ENCODE data around the gene DBN1. TPM values are rescaled to one million over a fixed set of nuclear protein-coding genes. Genes with fewer than 3 reads are reported as not detected.

The DBN1 gene
- total and polyA plus RNA-seq, 5 donors from 2014 or later, result 0.13 to 2.3 TPM; not detected in 3

- H3K4me3 ChIP-seq (ENCODE audit: low read depth, low read length), result peak within 1 kb of the TSS; percentile 53
- Mint-ChIP-seq H3K27me3 (peaks cover 9% of the 10 kb centered on the region), H3K4me3 (peak within 1 kb of the TSS; percentile 81 to 96 (median 88)), H3K4me1 (peaks cover 0 to 32% (median 15%) of the 10 kb centered on the region in 4 donors), H3K9me3 (no peaks in the 10 kb centered on the region), H3K27ac (peak within 1 kb of the TSS in 2 of 3 donors; percentile 54 to 55), H3K36me3 (peaks cover 4% of the 10 kb centered on the region)
- peaks cover 26% of the 10 kb centered on the region for H3K4me1 ChIP-seq (ENCODE audit: control insufficient read depth, insufficient read depth, low read length, poor library complexity, severe bottlenecking)
- H3K27ac ChIP-seq (ENCODE audit: insufficient read depth, low read length, poor library complexity, severe bottlenecking), result peak within 1 kb of the TSS; percentile 15
- no peaks in the 10 kb centered on the region for H3K36me3 ChIP-seq (ENCODE audit: control insufficient read depth, insufficient read depth, low read length)
- DNase-seq (peak; percentile 92 to 96 (median 92)), ATAC-seq (ENCODE audit: low read depth in 2 of 2) (peak; percentile 88)
- H3K9me3 ChIP-seq (ENCODE audit: control insufficient read depth in 2 of 2, low read length in 2 of 2), result no peaks in the 10 kb centered on the region
- H3K27me3 ChIP-seq (ENCODE audit: control insufficient read depth, insufficient read depth, low read length), result peaks cover 3% of the 10 kb centered on the region
These were observed 24.0 kb upstream of the DBN1 start, which contains the start of gene PDLIM7 for GRCh38 chr5:177497292-177498012. Gene PDLIM7, minus strand, starts transcription at chr5:177497604. Its CDS starts 1,092 bp downstream, at chr5:177496512.

GRCh38 chr5:177496727-177497291, 23.4 kb upstream of the DBN1 start:
- H3K4me1 ChIP-seq (ENCODE audit: control insufficient read depth, insufficient read depth, low read length, poor library complexity, severe bottlenecking), result peaks cover 26% of the 10 kb centered on the region
- Mint-ChIP-seq H3K4me3 (peak overlapping the region in 3 of 4 donors; percentile 30 to 65 (median 35)), H3K36me3 (peaks cover 4% of the 10 kb centered on the region), H3K9me3 (no peaks in the 10 kb centered on the region), H3K4me1 (peaks cover 0 to 32% (median 15%) of the 10 kb centered on the region in 4 donors), H3K27ac (no peak overlapping the region), H3K27me3 (peaks cover 9% of the 10 kb centered on the region)
- ATAC-seq (ENCODE audit: low read depth in 2 of 2) (no peak), DNase-seq (no peak)
- no peaks in the 10 kb centered on the region for H3K9me3 ChIP-seq (ENCODE audit: control insufficient read depth in 2 of 2, low read length in 2 of 2)
- H3K36me3 ChIP-seq (ENCODE audit: control insufficient read depth, insufficient read depth, low read length), result no peaks in the 10 kb centered on the region
- H3K27ac ChIP-seq (ENCODE audit: insufficient read depth, low read length, poor library complexity, severe bottlenecking), result peak overlapping the region; percentile 15
- no peak overlapping the region for H3K4me3 ChIP-seq (ENCODE audit: low read depth, low read length)
- H3K27me3 ChIP-seq (ENCODE audit: control insufficient read depth, insufficient read depth, low read length), result peaks cover 3% of the 10 kb centered on the region

- no peak overlapping the region for H3K27ac ChIP-seq (ENCODE audit: insufficient read depth, low read length, poor library complexity, severe bottlenecking)
- no peak for DNase-seq
These were observed 22.8 kb upstream of the DBN1 start for GRCh38 chr5:177496070-177496726.

GRCh38 chr5:177495243-177496060, 22.0 kb upstream of the DBN1 start:
- DNase-seq, result no peak
- no peak overlapping the region for H3K4me3 ChIP-seq (ENCODE audit: low read depth, low read length)
- H3K27ac Mint-ChIP-seq, result no peak overlapping the region
- ATAC-seq (ENCODE audit: low read depth in 2 of 2), result no peak
- peaks cover 21% of the 10 kb centered on the region for H3K4me1 ChIP-seq (ENCODE audit: control insufficient read depth, insufficient read depth, low read length, poor library complexity, severe bottlenecking)
- no peaks in the 10 kb centered on the region for H3K9me3 ChIP-seq (ENCODE audit: control insufficient read depth in 2 of 2, low read length in 2 of 2)
- H3K27me3 ChIP-seq (ENCODE audit: control insufficient read depth, insufficient read depth, low read length), result peaks cover 3% of the 10 kb centered on the region
- H3K4me1 Mint-ChIP-seq, result peaks cover 0 to 30% (median 12%) of the 10 kb centered on the region in 4 donors
- H3K27me3 Mint-ChIP-seq, result peaks cover 9% of the 10 kb centered on the region
- H3K27ac ChIP-seq (ENCODE audit: insufficient read depth, low read length, poor library complexity, severe bottlenecking), result no peak overlapping the region
- H3K9me3 Mint-ChIP-seq, result no peaks in the 10 kb centered on the region
- peak overlapping the region; percentile 30 to 89 (median 58) for H3K4me3 Mint-ChIP-seq
- peaks cover 4% of the 10 kb centered on the region for H3K36me3 Mint-ChIP-seq
- H3K36me3 ChIP-seq (ENCODE audit: control insufficient read depth, insufficient read depth, low read length), result no peaks in the 10 kb centered on the region

More at GRCh38 chr5:177496070-177496726, 22.8 kb upstream of the DBN1 start:
- H3K36me3 Mint-ChIP-seq, result peaks cover 4% of the 10 kb centered on the region
- Histone ChIP-seq H3K36me3 (ENCODE audit: control insufficient read depth, insufficient read depth, low read length) (no peaks in the 10 kb centered on the region), H3K27me3 (ENCODE audit: control insufficient read depth, insufficient read depth, low read length) (peaks cover 3% of the 10 kb centered on the region), H3K9me3 (ENCODE audit: control insufficient read depth in 2 of 2, low read length in 2 of 2) (no peaks in the 10 kb centered on the region), H3K4me1 (ENCODE audit: control insufficient read depth, insufficient read depth, low read length, poor library complexity, severe bottlenecking) (peaks cover 26% of the 10 kb centered on the region), H3K4me3 (ENCODE audit: low read depth, low read length) (no peak overlapping the region)
- no peak for ATAC-seq (ENCODE audit: low read depth in 2 of 2)
- no peaks in the 10 kb centered on the region for H3K9me3 Mint-ChIP-seq
- H3K27ac Mint-ChIP-seq, result no peak overlapping the region
- H3K4me3 Mint-ChIP-seq, result peak overlapping the region; percentile 30 to 89 (median 59)
- peaks cover 9% of the 10 kb centered on the region for H3K27me3 Mint-ChIP-seq
- H3K4me1 Mint-ChIP-seq, result peaks cover 0 to 32% (median 15%) of the 10 kb centered on the region in 4 donors

GRCh38 chr5:177494346-177495195, 21.1 kb upstream of the DBN1 start:
- peaks cover 3% of the 10 kb centered on the region for H3K27me3 ChIP-seq (ENCODE audit: control insufficient read depth, insufficient read depth, low read length)
- ATAC-seq (ENCODE audit: low read depth in 2 of 2) (no peak), DNase-seq (peak in 1 of 3 donors; percentile 39)
- H3K9me3 Mint-ChIP-seq, result no peaks in the 10 kb centered on the region
- no peak overlapping the region for H3K27ac ChIP-seq (ENCODE audit: insufficient read depth, low read length, poor library complexity, severe bottlenecking)
- peaks cover 21% of the 10 kb centered on the region for H3K4me1 ChIP-seq (ENCODE audit: control insufficient read depth, insufficient read depth, low read length, poor library complexity, severe bottlenecking)
- no peak overlapping the region for H3K4me3 Mint-ChIP-seq
- H3K4me3 ChIP-seq (ENCODE audit: low read depth, low read length), result no peak overlapping the region
- H3K9me3 ChIP-seq (ENCODE audit: control insufficient read depth in 2 of 2, low read length in 2 of 2), result no peaks in the 10 kb centered on the region
- H3K36me3 Mint-ChIP-seq, result peaks cover 4% of the 10 kb centered on the region
- H3K4me1 Mint-ChIP-seq, result peaks cover 0 to 29% (median 11%) of the 10 kb centered on the region in 4 donors
- H3K27me3 Mint-ChIP-seq, result peaks cover 9% of the 10 kb centered on the region
- no peaks in the 10 kb centered on the region for H3K36me3 ChIP-seq (ENCODE audit: control insufficient read depth, insufficient read depth, low read length)
- H3K27ac Mint-ChIP-seq, result no peak overlapping the region

GRCh38 chr5:177493795-177494345, 20.4 kb upstream of the DBN1 start:
- H3K4me3 Mint-ChIP-seq, result no peak overlapping the region
- H3K27me3 ChIP-seq (ENCODE audit: control insufficient read depth, insufficient read depth, low read length), result peaks cover 3% of the 10 kb centered on the region
- no peak overlapping the region for H3K4me3 ChIP-seq (ENCODE audit: low read depth, low read length)
- no peaks in the 10 kb centered on the region for H3K36me3 ChIP-seq (ENCODE audit: control insufficient read depth, insufficient read depth, low read length)
- H3K9me3 ChIP-seq (ENCODE audit: control insufficient read depth in 2 of 2, low read length in 2 of 2), result no peaks in the 10 kb centered on the region
- no peaks in the 10 kb centered on the region for H3K9me3 Mint-ChIP-seq
- no peak for ATAC-seq (ENCODE audit: low read depth in 2 of 2)
- H3K4me1 ChIP-seq (ENCODE audit: control insufficient read depth, insufficient read depth, low read length, poor library complexity, severe bottlenecking), result peaks cover 21% of the 10 kb centered on the region
- H3K27ac ChIP-seq (ENCODE audit: insufficient read depth, low read length, poor library complexity, severe bottlenecking), result no peak overlapping the region
- H3K27ac Mint-ChIP-seq, result peak overlapping the region in 1 of 3 donors; percentile 34
- H3K36me3 Mint-ChIP-seq, result peaks cover 4% of the 10 kb centered on the region
- no peak for DNase-seq
- H3K4me1 Mint-ChIP-seq, result peaks cover 0 to 27% (median 11%) of the 10 kb centered on the region in 4 donors
- peaks cover 6% of the 10 kb centered on the region for H3K27me3 Mint-ChIP-seq

Measured in CD4-positive, CD25-positive, alpha-beta regulatory T cell (primary cell).